Ovary (tissue), 3 donors: Measurements from ENCODE around the gene RUNX2.

Experiments used
- CTCF ChIP-seq, 3 donors: fragments of 450-650 bp in 2 of 3; fragments of 200-600 bp in 1 of 3; IDR thresholded peaks; one replicate each; pipeline versions ENCODE4 v1.5.1 to v1.8.0; 2016 to 2022; ENCODE audit warnings: antibody characterized with exemption in 3 of 3, mild to moderate bottlenecking in 1 of 3
- EP300 ChIP-seq: sonication (generic); formaldehyde crosslinking; IDR thresholded peaks from one replicate; pipeline ENCODE4 v1.6.1; 2017; ENCODE audit warnings: antibody characterized with exemption
- donor health status: DM: no; HTN: no; CAD: no.

GRCh38 chr6:45651301-45651700, 323.2 kb downstream of the RUNX2 start:
- TF ChIP-seq CTCF (IDR thresholded peaks at IDR 0.05) (no peak), EP300 (no peak)
